Osteocyte (in vitro differentiated cells): ENCODE data around the gene KIF1A. TPM values are rescaled to one million over a fixed set of nuclear protein-coding genes. Genes with fewer than 3 reads are reported as not detected.
A peak's percentile ranks its signal among the peaks of the same experiment; 100 is the strongest.

ENCODE experiments used
- DNase-seq: peaks from one replicate; pipeline ENCODE4 v3.0.0; 2021; ENCODE audit warnings: mixed read lengths; ENCODE audit not compliant: unreplicated experiment; ENCODE audit errors: extremely low spot score
- H3K27ac Mint-ChIP-seq: one replicate; pipeline ENCODE4 v1.8.0; 2021; ENCODE audit warnings: mild to moderate bottlenecking, mixed read lengths; ENCODE audit not compliant: unreplicated experiment
- H3K27me3 Mint-ChIP-seq: one replicate; pipeline ENCODE4 v1.8.0; 2021; ENCODE audit warnings: mixed read lengths; ENCODE audit not compliant: unreplicated experiment
- H3K36me3 Mint-ChIP-seq: one replicate; pipeline ENCODE4 v1.8.0; 2021; ENCODE audit warnings: mixed read lengths; ENCODE audit not compliant: unreplicated experiment
- H3K4me1 Mint-ChIP-seq: one replicate; pipeline ENCODE4 v1.8.0; 2021; ENCODE audit warnings: mixed read lengths; ENCODE audit not compliant: unreplicated experiment
- H3K4me3 Mint-ChIP-seq: one replicate; pipeline ENCODE4 v1.8.0; 2021; ENCODE audit warnings: mild to moderate bottlenecking, moderate library complexity, mixed read lengths; ENCODE audit not compliant: unreplicated experiment
- H3K9me3 Mint-ChIP-seq: one replicate; pipeline ENCODE4 v1.8.0; 2021; ENCODE audit warnings: mixed read lengths; ENCODE audit not compliant: unreplicated experiment
- CTCF ChIP-seq: fragments of 200-600 bp; sonication (generic); IDR thresholded peaks from 2 replicates; pipeline ENCODE4 v1.5.0; 2021; ENCODE audit warnings: antibody characterized with exemption, mild to moderate bottlenecking, moderate library complexity
- long read RNA-seq: library from polyadenylated mRNA; unstranded; transcript quantifications from one replicate; pipeline ENCODE4 v2.0.0, GENCODE V29; 2021
- total RNA-seq: library from RNA; stranded (reverse); gene quantifications from 2 replicates; pipeline ENCODE4 v1.2.1, GENCODE V29; 2021

Gene KIF1A
- total RNA-seq = 4.3 and 5.6 TPM in 2 replicates
- long read RNA-seq = 0 reads

- peaks cover 4% of the 10 kb centered on the region for H3K36me3 Mint-ChIP-seq
- H3K4me3 Mint-ChIP-seq = peak within 1 kb of the TSS; percentile 63
- peaks cover 7% of the 10 kb centered on the region for H3K4me1 Mint-ChIP-seq
- TF ChIP-seq CTCF = no peak
- DNase-seq = peak; percentile 81
- H3K9me3 Mint-ChIP-seq = no peaks in the 10 kb centered on the region
- H3K27ac Mint-ChIP-seq = no peak within 1 kb of the TSS
- peaks cover 51% of the 10 kb centered on the region for H3K27me3 Mint-ChIP-seq
Observed at GRCh38 chr2:240819858-240820606, at the start of gene KIF1A. Gene KIF1A, minus strand, starts transcription at chr2:240820219. Its CDS starts 22,467 bp downstream, at chr2:240797752.

- Mint-ChIP-seq H3K36me3 (no peaks in the 10 kb centered on the region), H3K4me3 (no peak overlapping the region), H3K4me1 (no peaks in the 10 kb centered on the region), H3K27me3 (peaks cover 35% of the 10 kb centered on the region), H3K9me3 (no peaks in the 10 kb centered on the region), H3K27ac (no peak overlapping the region)
- DNase-seq = no peak
- TF ChIP-seq CTCF = no peak
Observed at GRCh38 chr2:240869109-240869955, 49.3 kb upstream of the KIF1A start.

- Mint-ChIP-seq H3K4me1 (no peaks in the 10 kb centered on the region), H3K36me3 (no peaks in the 10 kb centered on the region), H3K27me3 (peaks cover 44% of the 10 kb centered on the region), H3K9me3 (no peaks in the 10 kb centered on the region), H3K27ac (no peak within 1 kb of the TSS), H3K4me3 (no peak within 1 kb of the TSS)
- no peak for DNase-seq
- no peak for TF ChIP-seq CTCF
Observed at GRCh38 chr2:240868286-240869108, 48.5 kb upstream of the KIF1A start, which contains the start of gene AGXT. Gene AGXT, plus strand, starts transcription at chr2:240868824. Its CDS starts 42 bp downstream, at chr2:240868866.

- Mint-ChIP-seq H3K9me3 (no peaks in the 10 kb centered on the region), H3K4me1 (no peaks in the 10 kb centered on the region), H3K4me3 (no peak overlapping the region), H3K27ac (no peak overlapping the region), H3K27me3 (peaks cover 68% of the 10 kb centered on the region), H3K36me3 (no peaks in the 10 kb centered on the region)
- no peak for DNase-seq
- TF ChIP-seq CTCF = no peak
Observed at GRCh38 chr2:240865391-240865790, 45.4 kb upstream of the KIF1A start.
